ENCODE data around the gene BAZ2A.

The BAZ2A gene

DNA sequence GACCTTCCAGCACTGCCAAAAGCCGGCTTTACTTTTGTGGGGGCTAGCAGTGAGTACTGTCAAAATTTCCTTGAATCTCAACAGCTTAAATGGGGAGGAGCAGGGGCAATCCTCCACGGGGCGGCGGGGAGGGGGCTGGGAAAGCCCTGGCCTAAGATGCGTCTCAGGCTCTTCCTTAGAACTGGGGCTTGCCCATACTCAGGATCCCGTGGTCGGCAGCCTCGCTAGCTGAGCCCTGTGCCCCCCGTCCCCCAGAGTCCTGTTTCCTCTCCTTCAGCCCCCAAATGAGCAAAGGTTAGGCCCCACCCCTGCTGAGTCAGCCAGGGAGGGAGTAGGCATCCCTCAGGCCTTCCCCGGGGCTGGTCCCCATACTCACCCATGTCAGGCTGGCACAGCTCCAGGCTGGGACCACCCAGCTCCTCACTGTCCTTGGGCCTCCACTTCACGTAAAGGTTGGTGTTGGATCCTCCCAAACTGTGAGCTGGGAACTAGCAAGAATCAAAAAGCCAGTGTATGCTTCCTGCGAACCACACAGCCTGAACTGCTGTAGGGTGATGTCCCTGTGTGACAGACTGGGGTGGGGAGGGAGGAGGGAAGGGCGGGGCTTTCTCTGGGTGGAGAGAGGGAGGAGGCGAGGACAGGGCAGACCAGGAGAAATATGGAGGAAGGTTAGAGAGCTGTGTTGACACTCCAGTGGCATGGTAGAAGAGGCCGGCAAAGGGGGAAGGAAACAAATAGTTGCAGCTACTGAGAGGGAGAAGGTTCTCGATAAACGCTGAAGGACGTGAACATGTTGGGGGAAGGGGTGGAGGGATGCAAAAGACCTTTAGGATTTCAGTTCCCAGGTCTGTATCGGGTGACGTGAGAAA lies 5.9 kb upstream of the BAZ2A start:
- DNase-seq (ENCODE audit: low spot score) = peak; percentile 88

DNA sequence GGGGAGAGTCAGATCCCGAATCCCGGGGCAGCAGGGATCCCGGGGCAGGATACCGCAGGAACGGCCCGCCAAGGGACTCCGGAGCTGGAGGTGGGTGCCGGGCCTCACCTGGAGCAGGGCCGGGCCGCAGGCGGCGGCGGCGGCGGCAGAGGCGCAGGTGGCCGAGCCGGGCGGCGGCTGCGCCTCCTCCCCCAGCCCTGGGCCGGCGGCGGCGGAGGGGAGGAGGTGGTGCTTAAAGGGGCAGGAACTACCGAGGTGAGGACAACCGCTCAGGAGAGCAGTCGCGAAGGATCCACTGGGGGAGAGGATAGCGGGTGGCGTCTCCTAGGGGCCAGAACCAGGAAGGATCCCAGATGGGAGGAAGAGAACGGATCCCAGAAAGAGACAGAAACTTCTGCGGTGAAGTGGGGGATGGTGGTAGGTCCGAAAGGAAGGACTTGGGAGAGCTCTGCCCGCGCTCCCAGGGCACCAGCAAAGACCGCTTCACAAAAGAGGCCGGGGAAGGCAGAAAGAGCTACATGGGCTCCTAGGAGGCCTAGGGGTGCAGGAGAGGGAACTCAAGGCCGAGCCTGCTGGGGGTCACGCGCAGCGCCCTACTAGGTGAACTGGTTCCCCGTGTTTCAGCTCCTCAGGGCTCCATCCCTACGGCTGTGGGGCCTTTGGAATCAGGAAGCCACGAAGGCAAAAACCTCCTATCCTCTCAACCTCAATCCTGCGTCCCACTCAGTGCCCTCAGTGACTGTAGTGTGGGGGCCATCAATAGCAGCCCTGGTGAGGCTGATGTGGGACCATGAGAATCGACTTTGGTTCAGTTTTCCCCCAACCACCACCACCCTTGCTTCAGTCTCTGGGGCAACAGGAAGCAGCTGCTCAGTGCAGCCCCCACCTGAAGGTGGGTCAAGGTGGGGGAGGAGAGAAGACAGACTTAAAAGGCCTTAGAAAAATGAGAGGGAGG lies 5.0 kb upstream of the BAZ2A start:
- peak; percentile 86 for DNase-seq (ENCODE audit: low spot score)

DNA sequence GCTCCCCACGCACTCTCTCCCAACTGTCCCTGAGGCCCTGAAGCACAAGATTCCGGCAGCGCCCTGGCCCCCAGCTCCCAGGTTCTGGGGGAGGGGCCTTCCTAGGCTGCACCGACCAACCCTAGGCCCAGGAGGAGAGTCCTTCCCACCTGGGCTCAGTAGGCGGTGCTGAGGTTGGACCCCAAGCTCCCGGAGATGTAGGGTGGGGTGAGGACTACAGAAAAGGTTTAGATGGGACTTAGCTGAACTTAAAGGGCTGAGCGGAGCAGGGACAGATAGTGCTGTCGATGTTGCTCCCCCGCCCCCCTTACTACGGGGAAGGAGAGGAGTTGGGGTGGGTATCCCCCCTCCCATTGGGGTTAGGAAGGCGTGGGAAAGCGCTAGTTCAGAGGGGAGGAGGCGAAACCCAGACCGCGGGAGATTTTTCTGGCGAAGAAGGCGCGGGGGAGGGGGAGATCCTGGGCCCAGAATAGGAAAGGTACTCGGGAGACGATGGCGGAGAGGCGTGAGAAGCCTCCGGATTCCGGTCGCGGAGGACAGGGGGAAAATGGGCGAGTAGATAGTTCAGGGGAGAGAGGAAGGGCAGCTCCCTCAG lies 4.2 kb upstream of the BAZ2A start:
- DNase-seq (ENCODE audit: low spot score) = no peak

DNA sequence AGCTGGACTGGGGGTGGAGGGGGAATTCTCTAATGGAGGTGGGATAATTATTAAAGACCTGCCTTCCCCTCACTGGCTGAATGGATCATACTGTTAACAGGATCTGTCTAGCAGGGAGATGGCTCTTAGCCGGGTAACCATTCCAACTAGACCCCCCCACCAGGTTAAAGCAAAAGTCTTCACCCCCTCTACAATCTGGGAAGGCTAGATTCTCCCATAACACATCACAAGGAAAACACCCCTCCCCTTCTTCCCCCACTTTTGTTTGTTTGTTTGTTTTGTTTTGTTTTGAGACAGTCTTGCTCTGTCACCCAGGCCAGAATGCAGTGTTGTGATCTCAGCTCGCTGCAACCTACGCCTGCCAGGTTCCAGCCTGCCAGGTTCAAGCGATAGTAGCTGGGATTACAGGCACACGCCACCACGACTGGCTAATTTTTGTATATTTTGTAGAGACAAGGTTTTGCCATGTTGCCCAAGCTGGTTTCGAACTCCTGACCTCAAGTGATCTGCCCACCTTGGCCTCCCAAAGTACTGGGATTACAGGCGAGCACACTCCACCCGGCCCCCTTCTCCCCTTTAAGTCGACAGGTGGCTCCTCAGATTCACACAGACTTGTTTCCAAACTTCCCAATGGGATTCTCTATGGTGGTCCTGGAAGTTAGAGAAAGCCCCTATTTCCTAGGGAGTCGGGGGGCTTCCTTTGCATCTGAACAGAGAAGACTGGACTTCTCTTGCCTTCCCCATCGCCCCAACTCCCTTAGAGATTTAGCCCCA lies 3.5 kb upstream of the BAZ2A start:
- no peak for DNase-seq (ENCODE audit: low spot score)

DNA sequence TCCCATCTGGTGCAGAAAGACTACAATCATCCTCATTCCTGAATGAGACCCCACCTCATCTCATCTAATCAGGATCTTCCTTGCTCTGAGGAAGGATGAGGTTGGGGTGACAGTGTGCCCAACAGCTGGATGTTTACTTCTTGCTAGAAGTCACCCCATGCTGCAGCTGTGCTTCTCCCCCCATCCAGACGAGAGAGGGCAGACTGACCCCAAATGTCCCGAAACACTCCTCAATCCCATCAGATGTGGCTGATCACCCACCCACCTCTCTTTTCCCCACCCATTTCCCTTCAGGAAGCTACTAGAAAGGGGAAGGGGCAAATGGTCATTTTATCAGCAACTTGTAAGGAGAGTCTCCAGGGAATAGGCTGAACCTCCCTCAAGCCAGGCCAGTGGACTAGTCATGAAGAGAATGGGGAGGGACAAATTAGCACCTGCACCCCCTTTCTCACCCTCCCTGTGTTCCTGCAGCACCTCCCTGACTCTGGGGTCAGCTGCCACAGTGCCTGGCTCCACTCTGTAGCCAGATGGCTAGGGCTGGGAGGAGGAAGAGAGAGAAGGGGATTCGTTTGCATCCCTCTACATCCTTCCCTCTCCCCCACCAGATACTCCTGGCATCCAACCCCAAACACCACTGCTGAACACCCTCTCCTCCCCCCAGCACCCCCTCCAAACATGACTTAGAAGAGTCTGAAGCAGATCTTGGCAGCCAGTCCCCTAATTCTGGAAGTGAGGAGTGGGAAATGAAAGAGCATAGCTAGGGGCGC lies 2.8 kb upstream of the BAZ2A start:
- DNase-seq (ENCODE audit: low spot score) = no peak

DNA sequence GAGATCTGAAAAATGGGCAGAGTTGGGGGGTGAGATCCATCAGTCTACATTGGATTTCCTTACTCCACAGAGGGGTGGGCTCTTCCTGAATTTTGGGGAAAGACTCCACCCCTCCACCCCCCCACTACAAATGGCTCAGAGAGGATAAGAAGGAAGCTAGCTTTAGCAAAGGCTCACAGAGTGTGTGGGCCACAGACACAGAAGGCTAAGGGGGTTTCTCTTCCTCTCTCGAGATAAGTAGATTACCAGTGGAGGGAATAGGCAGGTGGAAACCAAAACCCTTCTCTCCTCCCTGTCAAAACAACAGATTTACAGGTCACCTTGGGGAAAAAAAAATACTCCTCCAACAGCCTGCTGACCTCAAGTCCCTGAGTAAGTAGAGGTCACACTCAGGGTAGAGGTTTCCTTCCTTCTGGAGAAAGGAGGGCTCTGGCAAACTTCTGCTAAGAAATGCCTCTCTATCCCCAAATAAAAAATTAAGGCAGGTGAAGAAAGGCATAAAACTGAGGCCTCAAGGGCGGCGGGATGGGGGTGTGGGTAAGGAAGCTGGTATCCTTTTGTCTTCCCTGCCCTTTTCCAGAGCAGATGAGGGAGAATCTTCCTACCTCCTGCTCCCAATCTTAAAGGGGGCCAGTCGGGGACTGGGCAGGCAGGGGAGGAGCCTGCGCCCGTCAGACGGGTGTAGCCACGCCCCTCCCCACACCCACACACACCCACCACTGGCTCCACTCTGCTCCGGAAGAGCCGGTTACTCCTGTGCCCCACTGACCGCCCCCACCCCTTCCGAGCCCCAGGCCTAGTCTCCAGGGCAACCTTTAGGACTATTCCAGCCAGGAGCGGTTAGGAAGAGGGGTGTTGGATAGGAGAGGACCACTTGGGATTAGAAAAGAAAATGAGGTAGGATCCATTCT lies 1.9 kb upstream of the BAZ2A start:
- peak; percentile 56 for DNase-seq (ENCODE audit: low spot score)

DNA sequence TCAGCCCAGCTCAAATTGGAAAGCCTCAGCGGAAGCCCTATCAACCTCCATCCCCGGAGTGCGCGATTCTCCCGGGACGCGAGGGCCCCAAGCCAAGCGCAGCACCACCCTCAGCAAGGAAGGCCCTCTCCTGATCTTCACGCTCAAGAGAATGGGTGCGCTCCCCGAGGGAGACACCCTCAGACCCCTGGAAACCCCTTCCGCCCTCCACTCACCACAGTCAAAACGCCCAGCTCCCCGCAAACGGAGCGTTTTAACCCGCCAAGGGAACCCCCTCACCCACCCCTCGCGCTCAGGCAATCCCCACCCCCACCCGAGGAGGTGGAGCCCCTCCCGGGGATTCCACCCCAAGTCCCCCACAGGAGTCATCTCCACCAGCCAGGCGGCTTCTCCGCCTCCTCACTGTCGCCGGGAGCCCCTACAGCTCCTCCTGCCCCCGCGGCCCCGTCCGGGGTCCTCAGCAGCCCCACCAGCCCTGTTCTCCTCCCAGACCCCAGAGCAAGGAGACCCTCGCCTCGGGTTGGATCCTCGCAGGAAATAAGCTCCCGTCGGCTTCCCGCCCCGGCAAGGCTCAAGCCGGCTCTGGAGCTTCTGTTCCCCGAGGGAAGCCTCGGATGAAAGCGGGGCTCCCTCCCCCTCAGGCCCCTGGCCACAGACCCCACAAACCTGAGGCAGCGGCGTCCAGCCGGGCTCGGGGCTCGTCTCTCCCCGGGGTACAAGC lies 507 bp downstream of the BAZ2A start:
- DNase-seq (ENCODE audit: low spot score) = peak; percentile 47

DNA sequence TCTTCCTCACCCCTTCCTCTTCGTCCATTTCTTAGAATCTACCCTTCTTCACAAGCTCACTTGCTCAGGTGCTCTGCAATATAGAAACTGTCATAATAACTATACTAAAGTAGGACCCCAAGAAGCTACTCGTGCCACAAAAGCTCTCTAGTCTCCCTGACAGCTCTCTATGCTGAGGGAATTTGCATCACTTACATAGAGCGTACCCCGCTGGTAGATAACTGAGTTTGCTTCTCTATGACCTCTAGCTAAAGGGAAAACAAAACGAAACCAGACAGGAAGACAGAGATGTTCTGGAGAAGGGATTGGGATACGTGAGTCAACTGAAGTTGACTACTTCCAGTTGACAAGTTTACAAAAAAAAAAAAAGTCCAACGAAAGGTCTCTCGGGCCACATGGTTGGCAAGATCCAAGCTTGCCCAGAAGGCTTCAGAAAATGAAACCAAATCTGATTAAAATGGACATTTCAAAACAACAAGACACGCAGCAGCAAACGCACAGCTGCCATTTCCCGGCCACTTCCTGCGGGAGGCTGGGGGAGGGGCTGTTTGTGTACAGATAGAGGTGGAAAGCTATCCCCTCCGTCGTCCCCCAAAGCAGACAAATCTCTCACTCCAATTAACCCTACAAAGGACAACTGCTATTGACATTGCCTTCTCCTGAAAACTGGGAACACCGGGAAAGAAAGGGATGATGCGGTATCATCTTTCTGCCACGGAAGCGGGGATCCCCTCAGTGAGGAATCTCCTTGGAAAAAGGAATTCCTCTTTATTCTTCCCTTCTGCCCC lies 1.3 kb downstream of the BAZ2A start:
- peak; percentile 73 for DNase-seq (ENCODE audit: low spot score)

DNA sequence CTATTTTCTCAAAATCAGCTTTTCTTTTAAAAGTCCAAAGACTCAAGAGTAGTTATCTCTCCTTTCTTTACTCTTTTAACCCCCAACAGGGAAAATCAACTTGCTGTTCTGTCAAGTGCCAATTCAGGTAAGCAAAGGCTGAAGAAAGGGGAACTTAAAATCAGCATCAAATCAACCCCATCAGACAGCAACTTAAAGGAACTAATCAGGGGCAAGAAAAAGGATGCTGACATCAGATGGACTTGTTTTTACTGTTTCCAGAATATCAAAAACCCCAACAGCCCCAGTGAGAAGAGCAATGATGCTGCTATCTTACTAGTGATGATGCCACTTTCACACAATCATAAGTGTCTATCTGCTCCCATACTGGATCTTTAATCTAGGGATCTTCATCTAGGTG lies 3.4 kb downstream of the BAZ2A start:
- no peak for DNase-seq (ENCODE audit: low spot score)

DNA sequence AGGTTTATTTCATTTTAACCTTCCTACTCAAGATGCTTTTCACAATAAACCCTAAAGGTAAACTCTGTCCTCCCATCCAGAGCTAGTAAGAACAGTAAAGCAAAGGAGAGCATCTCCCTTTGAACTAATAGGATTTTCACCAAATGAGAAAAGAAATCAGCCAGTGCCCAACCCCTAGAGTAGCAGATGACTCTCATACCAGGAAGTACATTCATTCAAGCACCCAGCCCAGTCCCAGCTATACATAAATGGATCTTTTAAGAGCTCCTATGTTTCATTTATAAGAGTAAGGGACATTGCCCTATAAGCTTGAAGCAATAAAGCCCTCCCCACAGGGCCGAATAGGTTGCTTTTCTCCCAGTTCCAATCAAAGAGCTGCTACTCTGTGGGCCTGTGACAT lies 7.6 kb downstream of the BAZ2A start:
- no peak for DNase-seq (ENCODE audit: low spot score)

DNA sequence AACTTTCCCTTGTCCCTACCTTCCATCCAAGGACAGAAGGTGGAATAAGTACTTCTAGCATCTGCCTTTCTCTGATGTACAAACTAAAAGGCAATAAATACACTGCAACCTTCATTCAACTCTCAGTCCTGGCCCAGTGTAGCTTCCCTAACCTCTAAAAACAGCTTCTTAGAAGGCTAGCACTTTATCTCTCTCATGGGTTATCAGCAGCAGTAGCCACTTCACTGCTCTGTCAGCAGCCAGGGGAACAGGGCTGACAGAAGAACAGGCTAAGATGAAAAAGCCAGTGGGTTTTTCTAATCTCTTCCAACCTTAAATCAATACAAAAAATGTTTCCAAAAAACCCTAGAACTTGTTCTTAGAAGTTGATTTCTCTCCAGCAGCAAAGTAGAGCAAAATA lies 13.2 kb downstream of the BAZ2A start:
- DNase-seq (ENCODE audit: low spot score) = no peak

DNA sequence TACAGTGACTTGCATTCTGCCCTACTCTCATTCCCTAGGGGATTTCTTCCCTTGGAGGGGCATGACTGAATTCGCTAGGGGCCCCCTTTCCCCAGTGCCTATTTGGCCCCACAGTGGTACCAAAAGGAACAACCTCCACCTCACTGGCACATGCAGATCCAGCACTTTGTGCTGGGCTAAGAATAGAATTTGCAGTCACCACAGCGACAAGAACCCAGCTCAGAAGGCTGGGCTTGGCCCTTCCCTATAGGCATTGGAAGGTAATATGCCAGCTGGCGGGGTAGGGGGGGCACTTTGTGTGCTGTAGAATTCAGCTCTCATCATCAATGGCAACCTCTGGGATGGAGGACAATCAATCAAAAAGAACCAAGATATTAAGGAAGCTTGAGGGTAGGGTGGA lies 13.9 kb downstream of the BAZ2A start:
- DNase-seq (ENCODE audit: low spot score) = no peak

DNA sequence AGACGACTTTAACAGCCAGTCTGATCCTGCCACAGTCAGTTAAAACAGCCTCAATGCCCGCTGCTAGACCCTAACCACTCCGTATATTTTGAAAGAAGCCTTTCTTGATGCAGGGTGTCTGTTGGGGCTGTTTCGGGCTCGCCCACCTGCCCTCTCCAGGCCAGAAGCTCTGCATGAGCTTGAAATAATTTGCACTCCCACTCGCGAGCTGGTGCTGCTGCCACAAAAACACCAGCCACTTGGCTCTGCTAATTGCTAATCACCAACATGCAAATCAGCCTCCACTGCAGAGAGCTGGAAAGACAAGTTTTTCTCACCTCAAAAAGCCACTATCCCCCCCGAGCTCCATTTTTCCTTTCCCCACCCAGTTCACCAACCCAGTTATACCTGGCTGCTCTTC lies 15.5 kb downstream of the BAZ2A start:
- no peak for DNase-seq (ENCODE audit: low spot score)

DNA sequence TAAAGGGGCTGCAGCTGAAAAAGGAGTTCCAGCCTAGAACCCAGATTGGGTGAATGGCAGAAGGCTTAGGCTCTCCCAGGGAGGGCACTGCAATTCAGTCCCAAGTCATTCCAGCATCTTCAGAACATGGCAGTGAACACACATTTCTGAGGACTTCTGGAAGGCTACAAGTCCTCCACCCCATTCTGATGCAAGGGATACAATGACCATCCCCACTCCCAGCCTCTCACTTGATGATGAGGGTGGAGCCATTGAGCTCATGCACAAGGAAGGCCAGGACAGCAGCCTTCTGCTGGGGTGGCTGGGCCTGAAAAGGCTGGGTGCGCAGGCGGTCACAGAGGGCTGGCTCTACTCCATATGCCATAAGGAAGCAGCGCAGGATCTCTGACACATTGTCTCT lies 25.8 kb downstream of the BAZ2A start:
- no peak for DNase-seq (ENCODE audit: low spot score)

DNA sequence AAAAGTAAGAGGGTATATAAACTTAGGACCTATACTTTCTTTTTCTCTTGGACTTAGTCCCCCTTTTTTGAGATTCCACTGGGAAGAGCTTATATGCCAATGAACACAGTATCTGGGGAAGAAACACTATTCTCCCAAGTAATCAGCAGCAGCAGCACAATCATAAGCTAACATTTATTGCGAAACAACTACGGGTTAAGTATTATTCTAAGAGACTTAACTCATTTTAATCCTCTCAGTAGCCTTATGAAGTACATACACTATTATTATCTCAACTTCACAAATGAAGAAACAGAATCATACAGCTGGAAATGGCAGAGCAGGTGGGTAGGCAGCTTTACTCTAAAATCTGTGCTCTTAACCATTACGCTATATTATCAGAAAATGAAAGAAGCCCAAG lies 27.9 kb downstream of the BAZ2A start:
- DNase-seq (ENCODE audit: low spot score) = no peak

DNA sequence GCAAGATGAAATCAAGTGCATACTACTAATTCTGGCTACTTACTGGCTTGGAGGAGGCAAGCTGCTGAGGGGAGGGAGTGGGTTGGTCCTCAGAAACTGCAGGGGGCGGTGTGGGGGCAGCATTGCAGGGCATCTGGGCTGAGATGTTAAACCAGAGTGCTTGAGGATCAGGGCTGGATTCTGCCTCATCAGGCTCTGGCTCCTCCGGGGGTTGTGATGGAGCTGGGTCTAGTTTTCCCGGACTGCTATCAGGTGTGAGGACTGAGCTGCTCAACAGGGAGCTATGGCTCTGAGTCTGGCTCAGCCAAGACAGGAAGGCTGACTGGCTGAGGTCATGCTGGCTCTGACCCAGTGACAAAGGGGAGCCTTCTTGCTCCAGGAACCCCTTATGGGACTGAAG lies 28.6 kb downstream of the BAZ2A start:
- no peak for DNase-seq (ENCODE audit: low spot score)

DNA sequence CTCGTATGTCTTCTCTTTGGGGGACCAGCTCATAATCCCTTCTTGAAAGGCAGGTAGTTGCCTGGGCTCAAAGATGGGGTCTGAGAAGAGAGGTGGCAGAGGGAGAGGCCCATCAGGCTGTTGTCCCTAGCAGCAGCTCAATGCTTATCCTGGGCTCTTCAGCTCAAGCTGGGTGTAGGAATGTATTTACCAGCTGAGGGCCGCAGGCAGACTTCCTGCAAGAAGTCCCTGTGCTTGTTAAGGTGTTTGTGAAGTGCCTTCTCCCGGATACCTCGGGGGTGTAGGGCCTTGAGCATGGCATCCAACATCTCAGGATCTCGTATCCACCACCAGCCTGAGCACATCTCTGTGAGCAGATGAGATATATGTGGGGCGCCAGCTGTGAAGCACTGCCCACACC lies 29.4 kb downstream of the BAZ2A start:
- no peak for DNase-seq (ENCODE audit: low spot score)

DNA sequence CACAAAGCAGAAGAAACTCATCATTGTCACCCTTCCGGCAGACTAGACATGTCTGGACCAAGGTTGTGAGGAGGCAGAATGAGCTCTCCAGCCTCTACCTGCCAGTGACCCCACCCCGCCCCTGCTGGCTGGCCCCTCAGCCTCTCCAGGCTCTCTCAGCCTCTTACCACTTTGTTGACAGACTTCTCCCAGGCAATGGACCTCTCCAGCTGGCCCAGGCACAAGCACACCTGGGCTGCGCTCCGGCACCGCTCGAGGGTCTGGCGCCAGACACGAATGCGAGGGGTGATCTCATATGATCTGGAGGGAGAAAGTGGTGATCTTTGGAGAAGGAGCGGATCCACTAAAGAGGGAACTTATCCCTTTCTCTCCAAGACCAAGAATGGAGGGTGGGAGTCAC lies 30.3 kb downstream of the BAZ2A start:
- DNase-seq (ENCODE audit: low spot score) = no peak

DNA sequence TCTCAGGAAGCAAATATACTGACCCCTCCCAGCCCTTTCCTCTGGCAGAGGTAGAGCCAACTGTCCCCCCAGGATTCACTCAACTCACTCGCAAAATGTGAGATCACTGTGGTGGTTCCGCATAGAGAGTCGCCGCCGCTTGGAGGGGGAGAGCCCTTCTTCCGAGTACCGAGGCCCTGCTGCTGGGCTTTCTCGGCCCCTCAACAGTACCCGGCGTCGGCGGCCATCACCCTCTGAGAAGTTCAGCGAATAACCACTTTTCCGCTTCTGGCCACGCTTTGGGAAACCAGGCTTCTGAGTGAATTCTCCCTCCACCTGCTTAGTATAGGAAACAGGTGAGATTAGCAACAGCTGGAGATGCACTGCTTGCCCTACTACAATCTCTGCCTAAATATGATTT lies 31.1 kb downstream of the BAZ2A start:
- DNase-seq (ENCODE audit: low spot score) = no peak

All from AG08396 (cell line).